Activated effector memory CD4-positive, alpha-beta T cell treated with anti-CD3 and anti-CD28 coated beads, Interleukin-2, amount 50 U/mL, for 16 hours (primary cell): ENCODE data around the gene DMD.
"Not testable (repeated sequence)": the region's sequence is repeated elsewhere in the genome, so short reads cannot be mapped to it uniquely, and the experiment has no call there.

Experiments used
- DNase-seq: peaks from one replicate; pipeline ENCODE4 v3.0.0-alpha.2; 2020

DMD gene

DNA sequence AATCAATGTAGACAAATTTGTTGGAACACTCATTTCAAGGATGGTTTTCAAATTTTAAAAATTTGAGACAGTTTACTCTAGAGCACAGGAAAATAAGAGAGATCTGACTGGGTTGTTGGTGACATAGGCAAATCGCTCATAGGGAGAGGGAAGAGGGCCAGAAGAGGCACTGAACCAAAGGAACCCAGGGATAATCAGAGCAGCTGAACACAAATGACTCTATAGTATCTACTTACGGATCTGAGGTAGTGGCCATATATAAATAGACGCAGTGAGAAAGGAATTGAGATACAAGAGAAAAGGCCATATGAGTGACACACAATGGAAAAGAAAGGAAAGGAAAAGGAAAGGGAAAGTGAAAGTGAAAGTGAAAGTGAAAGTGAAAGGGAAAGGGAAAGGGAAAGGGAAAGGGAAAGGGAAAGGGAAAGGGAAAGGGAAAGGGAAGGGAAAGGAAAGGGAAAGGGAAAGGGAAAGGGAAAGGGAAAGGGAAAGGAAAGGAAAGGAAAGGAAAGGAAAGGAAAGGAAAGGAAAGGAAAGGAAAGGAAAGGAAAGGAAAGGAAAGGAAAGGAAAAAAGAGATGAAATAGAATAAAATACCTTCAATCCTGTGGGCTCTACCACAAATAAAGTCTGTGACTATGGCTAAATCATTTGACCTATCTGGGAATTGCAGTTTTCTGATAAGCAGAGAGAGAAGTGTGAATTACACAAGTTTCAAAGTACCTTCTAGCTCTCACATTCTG lies 759.2 kb downstream of the DMD start:
- DNase-seq: no peak

DNA sequence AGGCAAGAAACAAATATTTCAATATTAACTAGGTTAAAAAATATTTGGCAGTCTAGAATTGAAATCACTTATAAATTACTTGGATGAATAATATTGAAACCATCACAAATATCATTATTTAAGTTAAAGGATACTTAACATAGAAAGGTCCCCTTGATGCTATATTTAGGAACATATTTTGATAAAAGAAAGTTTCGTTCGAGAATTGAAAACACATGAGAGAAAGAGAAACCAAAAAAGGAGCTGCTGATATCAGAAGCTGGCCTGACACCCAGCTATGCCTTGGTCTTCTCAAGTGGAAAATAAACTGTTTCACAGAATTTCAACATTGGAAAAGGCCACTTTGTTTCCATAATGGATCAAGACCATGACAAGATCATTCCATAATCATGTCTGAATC lies 762.4 kb downstream of the DMD start:
- no peak for DNase-seq

DNA sequence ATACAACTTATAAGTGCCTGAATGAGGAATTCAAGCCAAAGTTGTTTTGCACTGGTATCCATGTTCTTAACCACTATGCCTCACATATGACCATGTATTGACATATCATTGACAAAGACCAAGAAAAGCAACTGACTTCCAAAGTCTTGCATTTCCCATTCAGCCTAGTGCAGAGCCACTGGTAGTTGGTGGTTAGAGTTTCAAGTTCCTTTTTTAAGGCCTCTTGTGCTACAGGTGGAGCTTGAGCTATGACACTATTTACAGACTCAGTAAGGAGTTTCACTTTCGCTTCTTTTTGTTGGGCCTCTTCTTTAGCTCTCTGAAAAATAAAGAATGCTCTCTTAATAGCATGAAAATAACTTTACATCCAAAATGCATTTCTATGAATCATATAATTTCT lies 763.0 kb downstream of the DMD start:
- no peak for DNase-seq

DNA sequence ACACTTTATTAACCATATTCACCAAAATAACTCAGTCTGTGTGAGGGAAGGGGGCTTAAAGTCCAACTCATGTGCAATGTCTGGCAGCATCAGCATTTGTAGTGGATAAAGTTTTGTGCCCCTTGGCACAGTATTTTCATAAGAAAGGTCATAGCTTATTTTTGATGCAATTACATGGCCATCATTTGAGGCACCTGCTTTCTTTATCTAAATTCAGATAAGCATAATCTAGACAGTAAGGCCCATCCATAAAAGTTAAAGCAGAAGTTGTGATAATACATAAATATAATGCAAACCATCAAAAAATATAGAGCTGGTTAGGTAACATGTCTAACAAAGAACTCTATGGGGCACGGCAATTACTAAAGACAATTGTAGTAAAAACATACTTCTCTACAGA lies 763.7 kb downstream of the DMD start:
- DNase-seq: no peak

DNA sequence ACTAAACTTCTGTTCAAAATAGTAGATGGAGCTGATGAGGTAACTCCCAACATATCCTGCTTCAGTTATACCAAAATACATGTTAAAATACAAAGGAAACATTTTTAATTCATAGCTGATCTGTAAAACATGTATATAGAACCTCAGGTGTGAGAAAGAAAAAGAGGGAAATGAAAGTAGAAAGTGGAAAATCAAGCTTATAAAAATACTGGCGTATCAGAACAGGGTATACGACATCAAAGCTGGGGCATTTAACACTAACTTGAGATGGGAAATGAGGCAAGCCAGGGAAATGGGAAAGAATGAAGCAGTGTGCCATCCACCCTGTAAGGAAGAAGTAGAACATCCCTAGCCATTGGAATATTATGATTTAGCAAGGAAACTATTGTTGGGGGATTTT lies 767.5 kb downstream of the DMD start:
- no peak for DNase-seq

DNA sequence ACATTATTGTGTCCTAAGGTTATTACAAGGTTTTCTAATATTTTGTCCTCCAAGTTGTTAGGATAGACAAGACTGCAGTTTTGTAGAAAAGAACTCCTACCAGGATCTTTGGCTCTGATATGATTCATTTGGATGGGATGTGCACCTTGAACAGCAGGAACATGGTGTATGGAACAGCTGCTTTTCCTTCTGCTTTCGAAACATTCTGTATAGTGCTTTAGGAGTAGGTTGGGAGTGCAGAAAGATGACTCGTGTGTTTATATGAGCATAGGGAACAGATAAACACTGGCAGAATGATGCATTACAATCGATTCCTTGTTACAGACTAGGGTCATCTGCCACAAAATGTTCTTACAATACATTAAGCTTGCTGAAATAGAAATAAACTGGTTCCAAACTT lies 790.1 kb downstream of the DMD start:
- no peak for DNase-seq

DNA sequence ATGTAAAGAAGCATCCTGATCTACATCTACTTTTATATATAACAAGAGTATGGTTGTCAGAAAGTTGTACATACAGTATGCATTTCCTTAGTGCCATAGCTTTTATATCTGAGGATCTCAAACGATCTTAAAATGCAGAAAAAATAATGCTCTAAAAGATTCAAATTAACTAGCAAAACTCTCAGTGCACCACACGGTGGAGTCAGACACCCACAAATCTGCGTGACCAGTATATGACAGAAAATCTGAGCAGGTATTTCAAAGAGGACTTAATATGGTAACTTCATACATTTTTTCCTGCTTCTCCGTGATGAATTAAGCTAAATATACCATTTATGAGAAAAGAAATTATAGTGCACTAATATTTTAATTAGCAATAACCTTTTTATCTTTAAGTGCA lies 803.0 kb downstream of the DMD start:
- no peak for DNase-seq

DNA sequence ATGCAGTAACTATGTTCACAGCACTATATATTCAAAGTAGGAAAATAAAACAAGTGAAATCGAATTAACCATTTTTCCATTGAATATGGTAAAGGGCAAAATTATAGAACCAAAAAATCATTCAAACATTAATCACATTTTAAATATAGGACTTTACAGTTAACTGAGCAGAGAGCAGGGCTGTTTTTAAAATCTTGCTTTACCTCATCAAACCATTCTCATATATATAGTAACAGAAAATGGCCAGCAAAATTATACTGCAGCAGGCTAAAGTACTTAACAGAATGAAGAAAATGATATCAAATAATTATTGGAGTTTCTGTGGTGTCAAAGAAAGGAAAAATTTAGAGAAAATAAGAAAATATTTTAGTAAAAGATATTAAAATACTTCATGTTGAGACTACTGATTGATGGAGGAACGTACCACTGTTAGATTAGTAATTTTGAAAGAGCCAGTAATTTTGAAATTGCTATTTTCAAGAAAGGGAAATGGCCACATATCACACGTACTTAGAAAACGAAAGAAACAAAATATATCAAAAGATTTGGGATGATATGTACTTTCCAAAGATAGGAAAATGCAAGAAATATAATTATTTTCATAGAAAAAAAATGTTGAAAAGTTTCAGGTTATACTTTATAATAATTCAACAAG lies 813.7 kb downstream of the DMD start:
- no peak for DNase-seq

DNA sequence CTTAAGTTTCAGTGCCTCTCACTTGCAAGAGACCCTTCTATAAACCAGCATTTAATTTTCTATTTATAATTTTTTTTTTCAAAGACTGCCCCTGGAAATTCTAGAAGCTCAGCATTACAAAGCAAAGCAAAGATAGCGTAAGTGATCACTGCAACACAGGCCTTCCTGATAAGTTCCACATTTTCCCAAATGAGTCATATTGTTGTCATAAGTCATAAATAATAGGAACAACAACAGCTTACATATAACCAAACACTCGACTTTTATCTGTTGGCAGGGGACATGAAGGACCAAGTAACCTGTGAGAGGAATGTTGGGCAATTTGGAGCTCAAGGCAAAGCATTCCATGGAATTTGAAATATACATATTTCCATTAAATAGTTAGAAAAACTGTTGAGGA lies 815.5 kb downstream of the DMD start:
- no peak for DNase-seq

DNA sequence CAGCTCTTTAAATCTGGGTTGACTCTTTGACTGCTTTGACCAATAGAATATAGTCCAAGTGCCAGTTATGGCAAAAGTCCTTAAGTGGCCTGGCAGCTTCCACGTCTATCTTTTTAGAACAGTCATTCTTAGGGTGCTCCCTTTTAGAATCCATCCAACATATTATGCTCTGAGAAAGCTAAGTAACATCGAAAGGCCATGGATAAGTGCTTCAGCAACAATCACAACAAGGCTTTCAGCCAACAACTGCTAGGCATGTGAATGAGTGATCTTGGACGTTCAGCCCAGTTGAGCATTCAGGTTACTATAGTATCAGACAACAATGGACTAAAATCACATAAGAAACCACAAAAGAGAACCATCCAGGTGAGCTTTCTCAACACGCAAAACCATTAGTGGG lies 818.7 kb downstream of the DMD start:
- no peak for DNase-seq

DNA sequence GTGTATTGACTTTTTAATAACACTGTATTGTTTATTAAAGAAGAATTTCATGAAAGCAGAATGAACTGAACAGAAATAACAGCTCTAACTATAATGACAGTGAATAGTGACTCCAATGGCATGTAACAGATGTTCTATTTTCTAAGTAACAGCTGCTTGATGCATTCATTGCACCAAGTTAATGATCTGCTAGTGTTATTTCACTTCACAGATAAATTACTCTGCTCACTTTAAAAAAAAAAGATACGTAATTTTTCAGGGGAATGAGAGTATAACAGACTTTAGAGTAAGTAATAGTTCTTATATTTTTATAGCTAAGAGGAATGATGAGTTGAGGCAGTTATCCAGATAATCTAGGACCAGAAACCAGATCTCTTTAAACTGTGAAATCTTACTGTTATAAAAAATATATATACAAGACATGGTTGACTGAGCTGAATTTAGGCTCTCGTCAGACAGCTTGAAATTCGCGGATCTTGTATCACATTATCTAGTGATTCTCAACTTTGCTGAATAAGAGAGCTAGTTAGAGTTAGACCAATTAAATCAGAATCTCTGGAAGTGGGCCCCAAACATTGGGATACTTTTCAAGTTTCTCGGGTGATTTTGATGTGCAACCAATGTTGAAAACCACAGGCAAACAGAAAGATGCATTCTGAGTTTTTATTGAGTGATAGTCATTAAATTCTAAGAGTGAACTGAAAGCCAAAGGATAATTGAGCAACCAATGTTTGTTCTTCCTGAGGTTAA lies 840.7 kb downstream of the DMD start:
- no peak for DNase-seq

DNA sequence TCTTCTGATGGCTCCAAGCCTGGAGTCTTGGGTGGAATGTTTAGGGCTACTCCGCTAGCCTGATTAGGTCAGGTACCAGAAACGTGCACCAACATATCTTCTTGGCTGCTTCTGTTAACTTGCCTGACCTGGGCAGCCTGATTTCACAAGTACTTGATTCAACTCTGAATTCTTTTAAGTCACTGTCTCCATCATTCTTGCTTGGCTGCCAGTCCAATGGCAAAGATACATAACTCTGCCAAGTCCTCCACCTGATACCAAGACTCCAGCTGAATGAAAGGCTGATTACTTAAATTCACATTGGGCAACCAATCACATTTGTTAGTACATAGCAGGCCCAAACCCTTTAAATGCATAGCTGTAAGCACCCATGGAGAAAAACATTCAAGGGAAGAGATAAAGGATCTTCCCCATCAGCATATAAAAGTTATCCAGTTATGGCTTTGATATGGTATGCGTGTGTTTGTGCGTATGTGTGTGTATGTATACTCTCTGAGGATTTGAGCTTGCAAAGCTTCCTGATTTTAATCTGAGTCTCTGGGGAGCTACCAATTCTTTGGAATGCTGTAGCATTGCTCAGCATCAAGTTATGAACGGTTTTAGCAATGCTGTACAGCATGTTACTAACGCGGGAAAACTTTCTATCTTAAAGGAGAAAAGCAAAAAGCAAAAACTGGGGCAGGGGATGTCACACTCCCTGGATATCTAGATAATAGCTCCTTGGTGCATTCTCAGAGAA lies 917.2 kb downstream of the DMD start:
- DNase-seq: no peak

DNA sequence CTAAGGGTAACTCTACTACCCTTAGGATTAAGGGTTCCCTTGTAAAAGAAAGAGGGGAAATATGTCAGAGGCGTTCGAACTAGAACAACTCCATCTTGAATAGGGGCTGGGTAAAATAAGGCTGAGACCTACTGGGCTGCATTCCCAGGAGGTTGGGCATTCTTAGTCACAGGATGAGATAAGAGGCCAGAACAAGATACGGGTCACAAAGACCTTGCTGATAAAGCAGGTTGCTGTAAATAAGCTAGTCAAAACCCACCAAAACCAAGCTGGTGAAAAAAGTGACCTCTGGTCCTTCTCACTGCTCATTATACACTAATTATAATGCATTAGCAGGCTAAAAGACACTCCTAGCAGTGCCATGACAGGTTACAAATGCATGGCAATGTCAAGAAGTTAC lies 922.0 kb downstream of the DMD start:
- no peak for DNase-seq

DNA sequence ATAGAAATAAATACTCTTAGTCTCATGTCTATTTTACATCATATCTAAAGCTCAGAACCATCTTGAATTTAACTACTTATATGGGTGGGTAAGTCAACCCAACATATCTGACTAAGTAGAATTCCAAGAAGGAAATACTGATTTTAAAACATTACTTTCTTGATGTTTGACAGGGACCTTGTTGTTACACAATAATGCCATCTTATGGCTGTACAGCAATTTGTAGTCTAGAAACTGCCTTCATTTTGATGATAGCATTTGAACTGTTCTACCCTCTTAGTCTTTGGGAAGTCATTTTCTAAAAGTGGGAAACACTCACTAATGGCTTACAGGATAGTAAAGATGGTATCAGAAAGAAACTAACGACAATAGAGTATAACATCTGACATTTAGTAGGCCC lies 929.5 kb downstream of the DMD start:
- no peak for DNase-seq

DNA sequence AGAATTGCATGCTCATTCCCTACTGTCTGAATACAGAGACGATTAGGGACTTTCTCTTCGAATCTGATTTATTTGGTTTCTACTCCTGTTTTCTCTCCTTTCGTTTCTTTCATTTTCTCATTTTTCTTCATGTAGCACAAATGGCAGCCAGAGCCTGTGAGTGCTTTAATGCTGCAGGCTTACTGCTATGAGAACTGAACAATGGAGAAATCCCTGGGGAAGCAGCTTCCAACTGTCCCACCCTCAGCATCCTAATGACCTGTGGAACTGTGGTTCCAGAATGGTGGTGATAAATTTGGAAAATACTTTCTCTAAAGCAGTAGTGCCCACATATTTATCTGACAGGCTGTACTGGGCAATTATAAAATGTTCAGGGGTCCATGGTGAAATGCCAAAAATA lies 930.4 kb downstream of the DMD start:
- no peak for DNase-seq

DNA sequence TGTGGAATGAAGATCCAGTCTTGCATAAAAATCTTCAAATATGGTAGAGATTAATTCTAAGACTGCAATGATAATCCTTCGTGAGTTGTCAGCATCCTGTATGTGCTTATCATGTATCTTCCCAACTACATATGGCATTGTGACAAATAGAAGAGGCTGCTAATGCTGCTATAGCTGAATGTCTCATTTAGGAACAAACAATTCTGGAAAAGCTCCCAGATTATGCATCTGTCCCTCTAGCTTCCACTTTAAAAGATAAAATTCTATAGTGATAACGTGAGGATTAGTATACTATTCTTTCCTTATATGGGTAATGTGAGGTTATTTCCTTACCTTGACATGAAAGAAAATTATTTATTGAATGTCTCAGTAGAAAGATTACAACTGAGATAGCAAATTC lies 930.9 kb downstream of the DMD start:
- no peak for DNase-seq

DNA sequence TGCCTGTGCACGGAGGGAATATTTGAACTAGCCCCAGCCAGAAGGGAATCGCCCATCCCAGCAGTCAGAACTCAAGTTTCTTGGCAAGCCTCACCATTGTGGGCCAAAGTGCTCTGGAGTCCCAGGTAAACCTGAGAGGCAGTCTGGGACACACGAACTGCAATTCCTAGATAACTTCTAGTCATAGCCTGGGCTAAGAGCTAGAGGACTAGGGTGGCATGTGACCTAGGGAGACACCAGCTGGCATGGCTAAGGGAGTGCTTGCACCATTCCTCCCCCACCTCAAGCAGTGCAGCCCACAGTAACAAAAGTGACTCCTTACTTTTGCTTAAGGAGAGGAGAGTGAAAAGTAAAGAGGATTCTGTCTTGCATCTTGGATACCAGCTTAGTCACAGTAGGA lies 935.2 kb downstream of the DMD start:
- no peak for DNase-seq

DNA sequence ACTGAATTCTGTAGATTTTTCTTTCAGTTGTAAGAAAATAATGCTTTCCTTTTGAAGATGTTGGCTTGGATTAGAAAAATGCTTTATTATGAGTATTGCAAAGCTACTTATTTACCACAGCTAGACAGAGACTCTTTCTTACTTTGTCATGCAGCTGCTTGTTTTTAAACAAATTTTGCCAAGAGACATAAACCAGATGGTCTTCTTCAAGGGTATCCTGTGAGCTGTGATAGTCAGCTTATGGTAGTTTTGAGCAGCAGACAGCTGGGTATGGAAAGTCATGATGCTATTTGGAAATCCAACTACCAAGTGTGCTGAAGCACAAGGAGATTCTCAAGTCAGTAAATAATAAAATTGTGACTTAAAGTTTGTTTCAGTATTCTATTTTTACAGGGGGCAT lies 941.5 kb downstream of the DMD start:
- DNase-seq: no peak

DNA sequence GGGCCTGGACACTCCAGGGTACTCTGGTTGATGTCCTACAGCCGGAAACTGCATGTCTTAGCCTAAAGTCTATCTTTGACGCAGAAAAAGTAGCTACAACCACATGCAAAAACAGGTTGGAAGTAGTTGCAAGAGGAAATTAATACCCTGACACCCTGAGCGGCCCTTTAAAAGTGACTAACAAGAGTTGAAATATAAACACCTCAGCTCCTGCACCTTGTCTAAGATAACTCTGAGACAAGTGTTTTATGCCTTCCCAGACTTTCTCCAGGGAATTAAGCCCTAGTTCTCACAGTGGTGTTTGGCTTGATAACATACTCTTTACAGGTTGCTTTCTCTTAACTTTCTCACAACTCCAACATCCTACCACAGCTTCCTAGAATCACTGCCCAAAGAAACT lies 943.1 kb downstream of the DMD start:
- no peak for DNase-seq

DNA sequence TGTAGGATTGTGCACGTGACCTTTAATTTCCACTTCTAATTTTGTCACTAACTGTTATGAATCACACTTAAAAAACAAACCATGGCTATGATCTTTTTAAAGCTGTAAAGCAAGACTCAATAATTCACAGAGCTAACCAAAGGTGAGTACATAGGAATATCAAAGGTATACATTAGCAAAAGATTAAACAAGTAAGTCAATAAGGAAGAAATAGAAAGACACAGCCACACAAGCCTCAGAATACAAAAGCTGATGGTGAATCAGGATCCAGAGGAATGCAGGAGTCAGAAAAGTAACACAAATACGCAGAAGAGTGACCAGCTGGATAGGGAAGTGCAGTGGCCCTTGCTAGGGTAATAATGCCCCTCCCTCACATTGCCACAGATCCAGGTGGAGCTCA lies 943.6 kb downstream of the DMD start:
- DNase-seq: no peak

DNA sequence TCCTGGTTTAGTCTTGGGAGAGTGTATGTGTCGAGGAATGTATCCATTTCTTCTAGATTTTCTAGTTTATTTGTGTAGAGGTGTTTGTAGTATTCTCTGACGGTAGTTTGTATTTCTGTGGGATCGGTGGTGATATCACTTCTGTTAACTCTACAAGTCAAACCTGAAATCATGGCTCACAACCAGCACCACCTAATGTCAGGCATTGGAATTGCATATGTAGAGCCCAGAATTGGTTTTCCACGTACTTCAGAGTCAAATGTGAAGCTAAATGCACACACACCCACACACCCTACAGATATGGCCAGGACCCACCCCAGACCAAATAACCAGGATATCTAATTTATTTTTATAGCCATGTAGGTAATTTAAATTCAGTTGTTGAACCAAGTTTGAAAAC lies 964.7 kb downstream of the DMD start:
- DNase-seq: not testable (repeated sequence)

DNA sequence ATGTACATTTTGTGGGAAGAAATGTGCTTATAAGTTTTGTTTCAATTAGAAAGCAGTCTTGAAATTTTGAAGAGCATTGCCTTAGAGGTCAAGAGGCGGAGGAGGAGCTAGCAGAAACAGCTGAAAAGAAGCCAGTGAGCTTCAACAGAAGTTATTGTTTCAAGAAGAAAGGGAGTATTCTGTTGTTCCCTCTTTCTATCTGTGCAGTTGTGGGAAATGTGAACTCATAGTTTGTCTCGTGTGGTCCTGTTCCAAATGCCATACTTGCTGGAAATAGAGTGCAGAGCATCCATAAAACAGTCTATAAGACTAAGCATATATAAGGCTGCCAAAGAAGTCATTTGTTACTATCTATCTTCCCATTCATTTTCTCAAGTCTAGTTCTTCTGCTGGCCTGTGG lies 1015.7 kb downstream of the DMD start:
- no peak for DNase-seq

DNA sequence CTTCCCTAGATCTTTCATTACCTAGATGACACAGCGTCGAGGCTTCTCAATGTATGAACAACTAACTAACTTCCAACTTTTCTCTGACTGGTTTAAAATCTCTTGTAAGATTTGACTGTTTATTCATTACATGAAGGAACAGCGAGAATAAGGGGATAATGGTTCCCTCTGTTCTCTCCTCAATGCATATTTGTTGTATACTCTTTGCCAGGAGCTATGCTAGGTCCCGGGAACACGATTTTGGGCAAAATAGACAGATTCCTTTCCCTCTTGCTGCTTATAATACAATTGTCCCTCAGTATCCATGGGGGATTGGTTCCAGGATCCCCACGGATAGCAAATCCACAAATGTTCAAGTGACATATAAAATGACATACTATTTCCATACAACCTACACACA lies 1020.0 kb downstream of the DMD start:
- DNase-seq: no peak

DNA sequence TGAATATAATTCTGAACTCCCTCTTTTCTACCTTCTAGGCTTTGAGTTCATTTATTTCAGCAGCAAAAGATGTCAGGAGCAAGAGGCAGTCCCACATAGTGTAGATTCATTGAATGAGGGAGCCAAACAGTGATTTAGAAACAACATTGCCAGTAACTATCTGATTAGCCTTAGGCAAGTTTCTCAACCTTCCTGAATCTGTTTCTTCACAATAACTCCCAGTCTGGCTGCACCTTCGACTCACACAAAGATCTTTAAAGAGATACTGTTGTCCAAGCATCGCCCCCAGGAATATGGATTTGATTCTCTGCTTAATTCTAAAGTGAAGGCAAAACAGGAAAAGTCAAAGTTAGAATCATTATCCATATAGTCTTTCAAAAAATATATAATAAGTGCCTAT lies 1026.2 kb downstream of the DMD start:
- no peak for DNase-seq
